H1 (cell line): ENCODE measurements around the gene ELFN1. TPM values are rescaled to one million over a fixed set of nuclear protein-coding genes. Genes with fewer than 3 reads are reported as not detected.

Source experiments
- CTCF ChIA-PET: fragments of 300-600 bp; sonication (Branson Sonifier 250); formaldehyde crosslinking; loops from one replicate; lab custom pipeline; 2021; ENCODE audit not compliant: partially characterized antibody; lab: Charles Lee
- POLR2A ChIA-PET: fragments of 300-600 bp; sonication (Branson Sonifier 250); formaldehyde crosslinking; loops from one replicate; lab custom pipeline; 2021; ENCODE audit warnings: inconsistent platforms; ENCODE audit not compliant: partially characterized antibody; lab: Charles Lee
- DNase-seq, 2 experiments: peaks; one replicate each; pipeline versions ENCODE4 v3.0.0 to v3.0.0-alpha.2; 2010 to 2022; ENCODE audit warnings: low spot score in 2 of 2, low read depth in 1 of 2, mixed read lengths in 1 of 2
- FAIRE-seq: peaks from 2 replicates; lab custom pipeline; 2011; peaks lifted over from hg19 to GRCh38; lab: Jason Lieb, UNC
- H2AFZ ChIP-seq: 2 replicates; pipeline ENCODE4 v1.8.1; 2012; ENCODE audit warnings: low read length, inconsistent platforms
- H2AK5ac ChIP-seq: 2 replicates; pipeline ENCODE4 v1.6.1; 2013; ENCODE audit warnings: low read depth, low read length
- H2BK120ac ChIP-seq: replicated peaks from 2 replicates; pipeline ENCODE3; 2013; ENCODE audit warnings: low read depth, low read length, inconsistent platforms
- H2BK12ac ChIP-seq: 2 replicates; pipeline ENCODE4 v1.6.1; 2013; ENCODE audit warnings: low read depth, low read length
- H2BK15ac ChIP-seq: 2 replicates; pipeline ENCODE4 v1.6.1; 2013; ENCODE audit warnings: low read length
- H2BK20ac ChIP-seq: 2 replicates; pipeline ENCODE4 v1.6.1; 2013; ENCODE audit warnings: low read length
- H2BK5ac ChIP-seq: 2 replicates; pipeline ENCODE4 v1.6.1; 2013; ENCODE audit warnings: low read depth, low read length
- H3K14ac ChIP-seq: 2 replicates; pipeline ENCODE4 v1.6.1; 2013; ENCODE audit warnings: inconsistent platforms; ENCODE audit not compliant: insufficient read length
- H3K18ac ChIP-seq: 2 replicates; pipeline ENCODE4 v1.6.1; 2013; ENCODE audit warnings: low read length; ENCODE audit errors: extremely low read depth
- H3K23ac ChIP-seq: 2 replicates; pipeline ENCODE4 v1.6.1; 2013; ENCODE audit warnings: inconsistent platforms; ENCODE audit not compliant: insufficient read length
- H3K23me2 ChIP-seq: 2 replicates; pipeline ENCODE4 v1.6.1; 2013; ENCODE audit warnings: low read depth, low read length
- H3K27ac ChIP-seq: 2 replicates; pipeline ENCODE4 v1.6.1; 2011; ENCODE audit warnings: low read depth, low read length, inconsistent platforms
- H3K27me3 ChIP-seq, 4 experiments: replicated peaks in 1 of 4; 1 replicate in 1 of 4; 2 replicates in 3 of 4; pipeline versions ENCODE4 v1.6.1 to v1.8.1; 2011 to 2013; ENCODE audit warnings: low read length in 3 of 4, mild to moderate bottlenecking in 3 of 4, inconsistent platforms in 2 of 4, mixed read lengths in 2 of 4, moderate library complexity in 1 of 4; ENCODE audit not compliant: control insufficient read depth in 3 of 4, insufficient read depth in 3 of 4; ENCODE audit errors: extremely low read depth in 1 of 4
- H3K36me3 ChIP-seq, 4 experiments: 2 replicates each; pipeline versions ENCODE4 v1.6.1 to v1.8.1; 2011 to 2013; ENCODE audit warnings: mild to moderate bottlenecking in 4 of 4, low read length in 3 of 4, moderate library complexity in 2 of 4, control low read depth in 1 of 4, inconsistent platforms in 1 of 4; ENCODE audit not compliant: insufficient read depth in 4 of 4, control insufficient read depth in 2 of 4
- H3K4ac ChIP-seq: replicated peaks from 2 replicates; pipeline ENCODE3; 2013; ENCODE audit warnings: low read length, low read depth, mixed read lengths, inconsistent platforms; ENCODE audit not compliant: insufficient read length
- H3K4me1 ChIP-seq, 4 experiments: replicated peaks in 1 of 4; 1 replicate in 1 of 4; 2 replicates in 3 of 4; pipeline versions ENCODE4 v1.6.1 to v1.8.1; 2011 to 2013; ENCODE audit warnings: low read length in 3 of 4, inconsistent platforms in 2 of 4, mixed read lengths in 1 of 4; ENCODE audit not compliant: insufficient read depth in 4 of 4, control insufficient read depth in 3 of 4
- H3K4me2 ChIP-seq, 2 experiments: 2 replicates each; pipeline versions ENCODE4 v1.6.1 to v1.8.1; 2011 to 2013; ENCODE audit warnings: low read depth in 2 of 2, low read length in 2 of 2, control low read depth in 1 of 2, inconsistent platforms in 1 of 2, mild to moderate bottlenecking in 1 of 2; ENCODE audit not compliant: insufficient read depth in 1 of 2
- H3K4me3 ChIP-seq, 4 experiments: fragments of 200-600, 300-600 bp in 1 of 4; sonication (generic), shearing (Covaris generic), sonication (Bioruptor Twin) in 1 of 4; 2 replicates each; pipeline versions ENCODE4 v1.5.1 to v1.8.1; 2011 to 2016; ENCODE audit warnings: low read length in 4 of 4, low read depth in 3 of 4, control low read depth in 2 of 4, inconsistent platforms in 2 of 4, mild to moderate bottlenecking in 2 of 4, mixed read lengths in 1 of 4, moderate library complexity in 1 of 4; ENCODE audit not compliant: insufficient read depth in 2 of 4; ENCODE audit errors: extremely low read depth in 1 of 4
- H3K56ac ChIP-seq: replicated peaks from 2 replicates; pipeline ENCODE3; 2013; ENCODE audit warnings: low read depth, mild to moderate bottlenecking, mixed read lengths, low read length, inconsistent platforms; ENCODE audit not compliant: insufficient read length
- H3K79me1 ChIP-seq: 2 replicates; pipeline ENCODE4 v1.6.1; 2013; ENCODE audit warnings: low read depth, low read length, control low read depth
- H3K79me2 ChIP-seq, 2 experiments: 2 replicates each; pipeline versions ENCODE4 v1.6.1 to v1.8.1; 2012 to 2013; ENCODE audit warnings: low read length in 2 of 2, mild to moderate bottlenecking in 2 of 2, inconsistent platforms in 1 of 2; ENCODE audit not compliant: insufficient read depth in 2 of 2, control insufficient read depth in 1 of 2
- H3K9ac ChIP-seq, 4 experiments: replicated peaks in 1 of 4; 1 replicate in 1 of 4; 2 replicates in 3 of 4; pipeline versions ENCODE4 v1.6.1 to v1.8.1; 2011 to 2013; ENCODE audit warnings: low read depth in 3 of 4, low read length in 3 of 4, control low read depth in 2 of 4, mild to moderate bottlenecking in 2 of 4, moderate library complexity in 2 of 4, inconsistent platforms in 1 of 4; ENCODE audit errors: extremely low read depth in 1 of 4
- H3K9me3 ChIP-seq, 2 experiments: 2 replicates each; pipeline versions ENCODE4 v1.6.1 to v1.8.1; 2012 to 2013; ENCODE audit warnings: mild to moderate bottlenecking in 2 of 2, moderate library complexity in 2 of 2, control low read depth in 1 of 2, inconsistent platforms in 1 of 2, low read depth in 1 of 2, low read length in 1 of 2, mixed read lengths in 1 of 2; ENCODE audit not compliant: insufficient read depth in 2 of 2
- H4K20me1 ChIP-seq, 2 experiments: replicated peaks in 1 of 2; 2 replicates each; pipeline versions ENCODE3 to v1.8.1; 2011 to 2013; ENCODE audit warnings: inconsistent platforms in 2 of 2, low read length in 2 of 2, mild to moderate bottlenecking in 1 of 2; ENCODE audit not compliant: insufficient read depth in 2 of 2, control insufficient read depth in 1 of 2
- H4K5ac ChIP-seq: 2 replicates; pipeline ENCODE4 v1.6.1; 2013; ENCODE audit warnings: low read length, low read depth, mixed read lengths, inconsistent platforms; ENCODE audit not compliant: insufficient read length
- H4K8ac ChIP-seq: 2 replicates; pipeline ENCODE4 v1.8.0; 2013; ENCODE audit warnings: mild to moderate bottlenecking, moderate library complexity, low read length, inconsistent platforms; ENCODE audit not compliant: insufficient read depth; ENCODE audit errors: extremely low read depth
- H4K91ac ChIP-seq: replicated peaks from 2 replicates; pipeline ENCODE3; 2013; ENCODE audit warnings: low read length, mixed read lengths, inconsistent platforms; ENCODE audit not compliant: insufficient read length
- BRCA1 ChIP-seq: IDR thresholded peaks from 2 replicates; pipeline ENCODE4 v1.6.1; 2012; ENCODE audit warnings: low read depth, low read length, improper control_type of control experiment
- CBX5 ChIP-seq: fragments of 300-800, 300-1000 bp; sonication (generic); IDR thresholded peaks from 2 replicates; pipeline ENCODE4 v1.7.1; 2016; ENCODE audit warnings: antibody characterized with exemption, low read length, low read depth
- GTF2F1 ChIP-seq: IDR thresholded peaks from 2 replicates; pipeline ENCODE4 v1.6.1; 2012; ENCODE audit warnings: low read depth, low read length, improper control_type of control experiment, borderline replicate concordance
- POU5F1 ChIP-seq: IDR thresholded peaks from 2 replicates; pipeline ENCODE4 v1.6.1; 2011; ENCODE audit warnings: low read depth, mild to moderate bottlenecking, low read length, moderate library complexity
- RBBP5 ChIP-seq: IDR thresholded peaks from 2 replicates; pipeline ENCODE4 v1.7.1; 2012; ENCODE audit warnings: low read depth, mild to moderate bottlenecking, inconsistent platforms, low read length, moderate library complexity, borderline replicate concordance
- SIN3A ChIP-seq, 2 experiments: IDR thresholded peaks in 1 of 2; conservative IDR thresholded peaks in 1 of 2; 2 replicates each; pipeline ENCODE4 v1.6.1; 2011 to 2012; ENCODE audit warnings: low read length in 2 of 2, improper control_type of control experiment in 1 of 2, low read depth in 1 of 2, mild to moderate bottlenecking in 1 of 2
- SIRT6 ChIP-seq: IDR thresholded peaks from one replicate; pipeline ENCODE4 v1.7.1; 2012; ENCODE audit warnings: low read length, inconsistent platforms
- SRF ChIP-seq: IDR thresholded peaks from 2 replicates; pipeline ENCODE4 v1.6.1; 2011; ENCODE audit warnings: mild to moderate bottlenecking, low read depth, low read length, moderate library complexity
- TCF12 ChIP-seq: IDR thresholded peaks from 2 replicates; pipeline ENCODE4 v1.6.1; 2011; ENCODE audit warnings: low read depth, mild to moderate bottlenecking, low read length
- WGBS, 2 experiments: shearing (Covaris generic) in 1 of 2; methylation state at CpG; one replicate each; pipeline versions ENCODE4 v1.1.6 to v1.1.7; 2013 to 2015; ENCODE audit warnings: low lambda C conversion rate in 2 of 2, mixed read lengths in 2 of 2, inconsistent platforms in 1 of 2, low coverage in 1 of 2, missing lambda C conversion rate in 1 of 2; ENCODE audit not compliant: insufficient replicate concordance in 2 of 2, insufficient coverage in 1 of 2, insufficient read length in 1 of 2; ENCODE audit errors: extremely low coverage in 1 of 2, missing lambda C conversion rate in 1 of 2; 5-methylcytosine and 5-hydroxymethylcytosine counted together
- polyA plus RNA-seq, 7 experiments: library from polyadenylated mRNA; depleted of rRNA in 3 of 7; stranded (reverse) in 5 of 7; unstranded in 2 of 7; fragments of >200 nt in 5 of 7; fragments of 200-250 nt in 2 of 7; gene quantifications; 1 replicate in 5 of 7; 2 replicates in 1 of 7; 4 replicates in 1 of 7; pipeline versions ENCODE4 v1.2.1 to v1.2.3, GENCODE V29; 2011 to 2013; ENCODE audit warnings: missing spikeins in 2 of 7, mixed read lengths in 2 of 7
- total RNA-seq: library from RNA; stranded (reverse); fragmentation: NEBNext Ultra II Directional; extraction: Animal tissue kit (Norgen Biotek cat#: 25700); gene quantifications from 2 replicates; pipeline ENCODE4 v1.2.1, GENCODE V29; 2021
- TF ChIP-seq, protein P1 (sequence below): IDR thresholded peaks from 2 replicates; pipeline ENCODE4 v1.6.1; 2012; ENCODE audit warnings: inconsistent platforms
- TF ChIP-seq, protein P2 (sequence below): IDR thresholded peaks from 2 replicates; pipeline ENCODE4 v1.6.1; 2012; ENCODE audit warnings: low read length, inconsistent platforms

ELFN1 gene
- total and polyA plus RNA-seq, 2 of the 8 experiments (the other 6 are each of a cell fraction or from before 2014, with no cell fraction given): 2.0 to 4.5 TPM

DNA sequence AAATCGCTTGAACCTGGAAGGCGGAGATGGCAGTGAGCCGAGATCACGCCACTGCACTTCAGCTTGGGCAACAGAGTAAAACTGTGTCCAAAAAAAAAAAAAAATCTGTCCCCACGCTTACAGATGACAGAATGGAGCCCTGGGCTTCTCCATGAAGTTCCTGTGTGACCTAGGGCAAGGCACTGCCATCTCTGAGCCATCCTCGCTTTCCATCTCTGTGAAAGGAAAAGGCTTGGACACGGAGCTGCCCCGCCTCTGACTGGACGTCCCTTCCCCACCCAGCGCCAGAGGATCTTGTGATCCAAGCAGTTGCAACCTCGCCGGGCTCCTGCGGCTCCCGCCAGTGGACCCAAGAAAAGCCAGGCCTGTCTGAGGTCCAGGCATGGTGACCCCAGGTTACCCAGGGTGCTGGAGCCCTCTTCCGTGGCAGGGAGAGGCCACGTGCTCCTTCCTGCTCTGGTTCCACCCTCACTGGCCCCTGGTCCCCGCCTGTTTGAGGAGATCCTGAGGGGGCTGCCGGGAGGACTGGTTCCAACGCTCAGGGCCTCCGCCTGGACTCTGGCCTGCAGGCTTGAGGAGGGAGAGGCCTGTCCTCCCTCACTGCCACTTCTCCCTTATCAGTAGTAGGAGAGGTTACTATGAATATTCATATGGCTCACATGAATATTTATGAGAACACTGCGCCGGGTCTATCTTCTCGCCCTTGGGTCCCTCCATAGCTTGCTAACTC is 25.6 kb upstream of the ELFN1 start:
- WGBS, 2 experiments: 90% methylated on average over 23 of the region's 23 CpGs; no CpG with 5 or more reads in 1 of the 2 experiments
- ChIA-PET POLR2A (no interaction called here), CTCF (interaction anchor here (0.7 to 1.3 kb wide), 4 partner anchors 10 to 299 kb away, joined by 3 read pairs; no protein-coding TSS in a partner anchor)
- TF ChIP-seq SIRT6 (no peak), CBX5 (no peak), SIN3A (conservative IDR thresholded peaks at IDR 0.05 in 1 of 2, IDR thresholded peaks at IDR 0.05 in 1 of 2; ENCODE audit: low read depth in 1 of 2, low read length in 2 of 2) (no peak), SRF (no peak), BRCA1 (no peak), POU5F1 (no peak), GTF2F1 (no peak), RBBP5 (no peak), TCF12 (no peak)
- TF ChIP-seq, protein P1, sequence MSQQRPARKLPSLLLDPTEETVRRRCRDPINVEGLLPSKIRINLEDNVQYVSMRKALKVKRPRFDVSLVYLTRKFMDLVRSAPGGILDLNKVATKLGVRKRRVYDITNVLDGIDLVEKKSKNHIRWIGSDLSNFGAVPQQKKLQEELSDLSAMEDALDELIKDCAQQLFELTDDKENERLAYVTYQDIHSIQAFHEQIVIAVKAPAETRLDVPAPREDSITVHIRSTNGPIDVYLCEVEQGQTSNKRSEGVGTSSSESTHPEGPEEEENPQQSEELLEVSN: no peak
- TF ChIP-seq, protein P2, sequence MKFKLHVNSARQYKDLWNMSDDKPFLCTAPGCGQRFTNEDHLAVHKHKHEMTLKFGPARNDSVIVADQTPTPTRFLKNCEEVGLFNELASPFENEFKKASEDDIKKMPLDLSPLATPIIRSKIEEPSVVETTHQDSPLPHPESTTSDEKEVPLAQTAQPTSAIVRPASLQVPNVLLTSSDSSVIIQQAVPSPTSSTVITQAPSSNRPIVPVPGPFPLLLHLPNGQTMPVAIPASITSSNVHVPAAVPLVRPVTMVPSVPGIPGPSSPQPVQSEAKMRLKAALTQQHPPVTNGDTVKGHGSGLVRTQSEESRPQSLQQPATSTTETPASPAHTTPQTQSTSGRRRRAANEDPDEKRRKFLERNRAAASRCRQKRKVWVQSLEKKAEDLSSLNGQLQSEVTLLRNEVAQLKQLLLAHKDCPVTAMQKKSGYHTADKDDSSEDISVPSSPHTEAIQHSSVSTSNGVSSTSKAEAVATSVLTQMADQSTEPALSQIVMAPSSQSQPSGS: no peak

More for the DNA sequence above, 25.6 kb upstream of the ELFN1 start:
- no peak overlapping the region; the same call in 1 of the 2 replicates for H4K8ac ChIP-seq
- no peak overlapping the region for H2BK20ac ChIP-seq
- FAIRE-seq (no peak), DNase-seq (no peak)
- H3K4ac ChIP-seq: no peak overlapping the region
- H3K79me1 ChIP-seq: no peaks in the 10 kb centered on the region
- no peak overlapping the region for H3K9ac ChIP-seq
- H3K23me2 ChIP-seq: no peaks in the 10 kb centered on the region
- no peak overlapping the region for H2BK120ac ChIP-seq
- H2AK5ac ChIP-seq: no peak overlapping the region
- H3K18ac ChIP-seq: no peak overlapping the region
- H4K91ac ChIP-seq: no peak overlapping the region
- H3K56ac ChIP-seq: no peak overlapping the region
- no peaks in the 10 kb centered on the region for H3K79me2 ChIP-seq
- no peak overlapping the region for H3K4me2 ChIP-seq
- no peak overlapping the region for H3K4me3 ChIP-seq
- no peak overlapping the region for H2BK15ac ChIP-seq
- H3K14ac ChIP-seq: no peak overlapping the region
- H3K27ac ChIP-seq: no peak overlapping the region
- no peaks in the 10 kb centered on the region for H3K4me1 ChIP-seq
- H4K20me1 ChIP-seq: no peaks in the 10 kb centered on the region
- H3K9me3 ChIP-seq: no peaks in the 10 kb centered on the region
- no peak overlapping the region for H4K5ac ChIP-seq
- H2BK12ac ChIP-seq: no peak overlapping the region
- H3K36me3 ChIP-seq: no peaks in the 10 kb centered on the region
- no peak overlapping the region for H2BK5ac ChIP-seq
- H3K27me3 ChIP-seq: no peaks in the 10 kb centered on the region
- no peak overlapping the region for H3K23ac ChIP-seq
- H2AFZ ChIP-seq: no peak overlapping the region; the same call in 1 of the 2 replicates
